GM12878 (cell line): Measurements from ENCODE around the gene DCAF12. TPM values are rescaled to one million over a fixed set of nuclear protein-coding genes. Genes with fewer than 3 reads are reported as not detected.

Experiments used
- ATAC-seq: fragments of 200-7000 bp; cut with Tn5 transposase; 3 replicates; pipeline ENCODE4 v1.9.1; 2020; ENCODE audit warnings: mild to moderate bottlenecking, moderate library complexity
- BruUV-seq: library from RNA; stranded (reverse); fragments of 400-500 nt; replicated peaks from 2 replicates; lab custom pipeline; 2021; lab: Mats Ljungman, UMichigan
- CTCF ChIA-PET: fragments of 300-600 bp; sonication (Branson Sonifier 250); formaldehyde crosslinking; extraction: SDS; loops from one replicate; lab custom pipeline; 2021; ENCODE audit warnings: inconsistent platforms; lab: Yijun Ruan, JAX
- POLR2A ChIA-PET: fragments of 350-600 bp; formaldehyde crosslinking; extraction: SDS; loops from one replicate; lab custom pipeline; 2021; ENCODE audit warnings: inconsistent platforms; lab: Charles Lee
- RAD21 ChIA-PET: fragments of 300-600 bp; sonication (Branson Sonifier 250); formaldehyde crosslinking; loops from one replicate; lab custom pipeline; 2023; ENCODE audit warnings: antibody characterized with exemption; ENCODE audit not compliant: unreplicated experiment; lab: Charles Lee
- SMC1A ChIA-PET: fragments of 300-600 bp; sonication (Branson Sonifier 250); formaldehyde crosslinking; loops from one replicate; lab custom pipeline; 2023; ENCODE audit not compliant: unreplicated experiment, uncharacterized antibody; lab: Charles Lee
- DNase-seq: peaks from one replicate; pipeline ENCODE4 v3.0.0-alpha.2; 2011; ENCODE audit warnings: low read depth, low spot score
- FAIRE-seq: peaks from 3 replicates; lab custom pipeline; 2011; peaks lifted over from hg19 to GRCh38; lab: Jason Lieb, UNC
- H2AFZ ChIP-seq: 2 replicates; pipeline ENCODE4 v1.6.0; 2011; ENCODE audit warnings: low read depth, low read length, control low read depth; ENCODE audit not compliant: control insufficient read depth
- H3K27ac ChIP-seq: 2 replicates; pipeline ENCODE4 v1.5.1; 2011; ENCODE audit warnings: control low read depth; ENCODE audit not compliant: control insufficient read depth, insufficient read depth
- H3K27me3 ChIP-seq, 2 experiments: replicated peaks in 1 of 2; 2 replicates each; pipeline versions ENCODE4 v1.6.0 to v1.6.1; 2011; ENCODE audit warnings: low read length in 1 of 2; ENCODE audit not compliant: control insufficient read depth in 2 of 2, insufficient read depth in 2 of 2
- H3K36me3 ChIP-seq, 2 experiments: 2 replicates each; pipeline ENCODE4 v1.5.1; 2011; ENCODE audit warnings: low read length in 1 of 2; ENCODE audit not compliant: control insufficient read depth in 2 of 2, insufficient read depth in 2 of 2
- H3K4me1 ChIP-seq: 2 replicates; pipeline ENCODE4 v1.6.1; 2011; ENCODE audit warnings: mild to moderate bottlenecking, low read length, moderate library complexity, mixed read lengths; ENCODE audit not compliant: control insufficient read depth, insufficient read depth
- H3K4me2 ChIP-seq: 2 replicates; pipeline ENCODE4 v1.6.0; 2011; ENCODE audit warnings: control low read depth; ENCODE audit not compliant: control insufficient read depth, insufficient read depth
- H3K4me3 ChIP-seq: fragments of 200-600 bp; sonication (generic); 2 replicates; pipeline ENCODE4 v1.5.1; 2016
- H3K79me2 ChIP-seq: 2 replicates; pipeline ENCODE4 v1.6.0; 2011; ENCODE audit warnings: low read length; ENCODE audit not compliant: control insufficient read depth, insufficient read depth
- H3K9ac ChIP-seq: 2 replicates; pipeline ENCODE4 v1.8.0; 2011; ENCODE audit warnings: low read length, control low read depth, mixed read lengths; ENCODE audit not compliant: control insufficient read depth, insufficient read depth
- H3K9me3 ChIP-seq: replicated peaks from 3 replicates; pipeline ENCODE4 v1.5.1; 2011; ENCODE audit warnings: mild to moderate bottlenecking, low read length; ENCODE audit not compliant: control insufficient read depth, insufficient read depth
- H4K20me1 ChIP-seq: 2 replicates; pipeline ENCODE4 v1.6.0; 2011; ENCODE audit not compliant: control insufficient read depth, insufficient read depth
- CREM ChIP-seq: IDR thresholded peaks from 2 replicates; pipeline ENCODE4 v1.6.1; 2014; ENCODE audit warnings: antibody characterized with exemption, low read depth
- EGR1 ChIP-seq, 2 experiments: IDR thresholded peaks; 1 replicate in 1 of 2; 2 replicates in 1 of 2; pipeline ENCODE4 v1.6.1; 2011 to 2012; ENCODE audit warnings: low read depth in 2 of 2, low read length in 2 of 2, borderline replicate concordance in 1 of 2, mild to moderate bottlenecking in 1 of 2, moderate library complexity in 1 of 2
- FOS ChIP-seq: IDR thresholded peaks from 3 replicates; pipeline ENCODE4 v1.6.1; 2011; ENCODE audit warnings: borderline replicate concordance; ENCODE audit not compliant: insufficient read length; ENCODE audit errors: extremely low read depth
- HDGF ChIP-seq: fragments of 450-650 bp; IDR thresholded peaks from 2 replicates; pipeline ENCODE4 v1.6.1; 2016; ENCODE audit warnings: antibody characterized with exemption
- KAT2A ChIP-seq: conservative IDR thresholded peaks from 2 replicates; pipeline ENCODE4 v1.6.1; 2011; ENCODE audit warnings: low read depth, low read length; ENCODE audit not compliant: control insufficient read depth
- NFYA ChIP-seq: IDR thresholded peaks from 2 replicates; pipeline ENCODE4 v1.6.1; 2011; ENCODE audit warnings: low read depth, mild to moderate bottlenecking, low read length, improper control_type of control experiment, borderline replicate concordance
- STAT3 ChIP-seq: IDR thresholded peaks from 2 replicates; pipeline ENCODE4 v1.6.1; 2011; ENCODE audit warnings: low read depth, low read length, improper control_type of control experiment
- TARDBP ChIP-seq: IDR thresholded peaks from 2 replicates; pipeline ENCODE4 v1.6.1; 2016; ENCODE audit warnings: borderline replicate concordance
- WRNIP1 ChIP-seq: IDR thresholded peaks from 2 replicates; pipeline ENCODE4 v1.6.1; 2011; ENCODE audit warnings: low read depth, low read length, improper control_type of control experiment, borderline replicate concordance
- ZBED1 ChIP-seq: IDR thresholded peaks from 2 replicates; pipeline ENCODE4 v1.6.1; 2016; ENCODE audit warnings: borderline replicate concordance
- ZNF274 ChIP-seq: IDR thresholded peaks from one replicate; pipeline ENCODE4 v1.8.0; 2011; ENCODE audit not compliant: insufficient read length, insufficient read depth
- WGBS: methylation state at CpG from one replicate; pipeline ENCODE4 v1.1.6; 2016; ENCODE audit warnings: low lambda C conversion rate; ENCODE audit not compliant: insufficient replicate concordance, insufficient coverage; ENCODE audit errors: missing lambda C conversion rate; 5-methylcytosine and 5-hydroxymethylcytosine counted together
- in situ Hi-C: fragments of 300-500 bp; cut with MboI; formaldehyde crosslinking; loops from 9 replicates; pipeline ENCODE4 v1.14.3; 2018; ENCODE audit warnings: mixed read lengths
- intact Hi-C: fragments of 100-400 bp; cut with micrococcal nuclease; formaldehyde crosslinking; loops from one replicate; pipeline ENCODE4 v1.14.2; 2022; ENCODE audit not compliant: unreplicated experiment
- polyA plus RNA-seq, 11 experiments: library from polyadenylated mRNA; depleted of rRNA in 4 of 11; unstranded in 6 of 11; stranded (reverse) in 5 of 11; fragments of >200 nt; fragmentation: Nextera tagmentation in 4 of 11; fragmentation: Illumina TruSeq in 1 of 11; extraction: Ambion mirVana in 4 of 11; extraction: Trizol in 1 of 11; gene quantifications; 1 replicate in 1 of 11; 2 replicates in 10 of 11; pipeline versions ENCODE4 v1.2.1 to v1.2.3, GENCODE V29; 2011 to 2016; ENCODE audit warnings: inconsistent platforms in 2 of 11, missing spikeins in 2 of 11, low read depth in 1 of 11
- total RNA-seq, 4 experiments: library from RNA; depleted of rRNA in 3 of 4; stranded (reverse); fragments of >200 nt in 3 of 4; fragmentation: Illumina TruSeq in 1 of 4; extraction: Trizol in 1 of 4; gene quantifications; 2 replicates each; pipeline versions ENCODE4 v1.2.1 to v1.2.3, GENCODE V29; 2013 to 2021
- TF ChIP-seq, protein P1 (sequence below): IDR thresholded peaks from 2 replicates; pipeline ENCODE4 v1.6.1; 2011; ENCODE audit warnings: low read depth, mild to moderate bottlenecking, low read length, moderate library complexity, borderline replicate concordance; ENCODE audit errors: extremely low read depth
- TF ChIP-seq, protein P2 (sequence below): fragments of 450-650 bp; IDR thresholded peaks from 2 replicates; pipeline ENCODE4 v1.6.1; 2016; ENCODE audit warnings: mild to moderate bottlenecking
- TF ChIP-seq, protein P3 (sequence below): fragments of 450-650 bp; formaldehyde crosslinking; IDR thresholded peaks from 2 replicates; pipeline ENCODE4 v1.5.0; 2022; ENCODE audit warnings: mild to moderate bottlenecking, missing genetic modification characterization

DCAF12 gene
- total and polyA plus RNA-seq, 10 of the 15 experiments (the other 5 are each of a cell fraction or from before 2014, with no cell fraction given), result 11.7 to 57.6 (median 34.6) TPM

DNA sequence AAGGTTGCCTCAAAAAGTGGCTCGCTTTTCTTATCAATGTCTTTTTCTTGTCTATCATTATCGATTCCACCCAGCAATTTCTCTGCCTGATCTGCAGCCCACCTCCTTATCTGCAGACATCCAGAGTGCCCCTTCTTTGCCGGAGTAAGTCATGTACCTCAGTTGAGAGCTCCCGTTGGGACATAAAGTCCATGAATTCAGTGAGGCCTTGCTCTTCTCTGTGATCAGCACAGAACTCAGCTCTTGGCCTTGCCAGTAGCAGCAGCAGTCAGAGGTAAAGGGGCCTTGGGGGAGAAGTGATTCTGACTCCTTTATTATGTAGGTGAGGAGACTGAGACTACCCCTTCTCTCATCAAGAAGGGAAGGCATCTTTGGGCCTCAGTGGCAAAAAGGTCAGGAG lies 24.9 kb upstream of the DCAF12 start:
- TF ChIP-seq WRNIP1 (no peak), EGR1 (IDR thresholded peaks at IDR 0.05; ENCODE audit: borderline replicate concordance in 1 of 2, low read depth in 2 of 2, low read length in 2 of 2) (no peak), ZBED1 (no peak), ZNF274 (no peak), STAT3 (no peak), CREM (no peak)
- RAD21 ChIA-PET, result no interaction called here
- Histone ChIP-seq H3K4me3 (no peak overlapping the region), H3K79me2 (no peaks in the 10 kb centered on the region), H3K27me3 (no peaks in the 10 kb centered on the region), H3K36me3 (no peaks in the 10 kb centered on the region), H3K9me3 (no peaks in the 10 kb centered on the region), H3K4me2 (no peak overlapping the region), H3K4me1 (no peaks in the 10 kb centered on the region), H3K27ac (no peak overlapping the region), H3K9ac (no peak overlapping the region), H4K20me1 (no peaks in the 10 kb centered on the region), H2AFZ (no peak overlapping the region)
- CTCF ChIA-PET, result no interaction called here
- POLR2A ChIA-PET, result no interaction called here
- in situ Hi-C loops, result loop anchor here (5.0 kb wide), 1 partner anchor 49 kb away; no protein-coding TSS in a partner anchor
- SMC1A ChIA-PET, result interaction anchor here (1.3 kb wide), 1 partner anchor 12 kb away, joined by 3 read pairs; no protein-coding TSS in a partner anchor
- BruUV-seq, result no TSS peak
- intact Hi-C loops, result no loop called here
- FAIRE-seq, result no peak
- WGBS, result 82% methylated on average over 4 of the region's 4 CpGs
- no peak for ATAC-seq
- DNase-seq, result no peak

DNA sequence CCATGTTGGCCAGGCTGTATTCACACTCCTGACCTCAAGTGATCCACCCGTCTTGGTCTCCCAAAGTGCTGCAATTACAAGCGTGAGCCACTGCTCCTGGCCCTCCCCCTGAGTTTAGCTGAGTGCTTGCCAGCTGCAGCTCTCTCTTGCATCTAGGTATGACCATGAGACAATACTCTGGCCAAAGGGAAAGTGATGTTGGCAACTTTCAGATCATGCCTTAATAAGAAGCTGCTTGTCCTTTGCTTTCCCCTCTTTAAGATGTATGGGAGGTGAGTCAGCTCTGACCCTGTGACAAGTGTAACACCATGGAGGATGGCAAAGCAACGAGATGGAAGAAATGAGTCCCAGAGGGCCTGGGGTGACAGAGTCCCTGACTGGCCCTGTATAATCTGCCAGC lies 18.7 kb upstream of the DCAF12 start:
- Histone ChIP-seq H3K9ac (no peak overlapping the region), H3K79me2 (no peaks in the 10 kb centered on the region), H3K36me3 (no peaks in the 10 kb centered on the region), H3K4me2 (no peak overlapping the region), H3K9me3 (no peaks in the 10 kb centered on the region), H4K20me1 (no peaks in the 10 kb centered on the region), H3K4me1 (no peaks in the 10 kb centered on the region), H2AFZ (no peak overlapping the region), H3K4me3 (no peak overlapping the region), H3K27me3 (no peaks in the 10 kb centered on the region), H3K27ac (no peak overlapping the region)
- SMC1A ChIA-PET, result interaction anchor here (1.3 kb wide), 1 partner anchor 33 kb away, joined by 3 read pairs; the partner anchor contains the start of gene UBAP1
- FAIRE-seq (no peak), ATAC-seq (peak; percentile 55), DNase-seq (no peak)
- POLR2A ChIA-PET, result no interaction called here
- RAD21 ChIA-PET, result interaction anchor here (0.8 kb wide), 1 partner anchor 108 kb away, joined by 4 read pairs; no protein-coding TSS in a partner anchor
- no TSS peak for BruUV-seq
- WGBS, result 63% methylated on average over 3 of the region's 3 CpGs
- CTCF ChIA-PET, result no interaction called here
- in situ Hi-C loops (no loop called here), intact Hi-C loops (no loop called here)
- TF ChIP-seq NFYA (no peak), FOS (no peak), HDGF (no peak), KAT2A (no peak), TARDBP (no peak)
- TF ChIP-seq, protein P1, sequence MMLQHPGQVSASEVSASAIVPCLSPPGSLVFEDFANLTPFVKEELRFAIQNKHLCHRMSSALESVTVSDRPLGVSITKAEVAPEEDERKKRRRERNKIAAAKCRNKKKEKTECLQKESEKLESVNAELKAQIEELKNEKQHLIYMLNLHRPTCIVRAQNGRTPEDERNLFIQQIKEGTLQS, result no peak
- TF ChIP-seq, protein P2, sequence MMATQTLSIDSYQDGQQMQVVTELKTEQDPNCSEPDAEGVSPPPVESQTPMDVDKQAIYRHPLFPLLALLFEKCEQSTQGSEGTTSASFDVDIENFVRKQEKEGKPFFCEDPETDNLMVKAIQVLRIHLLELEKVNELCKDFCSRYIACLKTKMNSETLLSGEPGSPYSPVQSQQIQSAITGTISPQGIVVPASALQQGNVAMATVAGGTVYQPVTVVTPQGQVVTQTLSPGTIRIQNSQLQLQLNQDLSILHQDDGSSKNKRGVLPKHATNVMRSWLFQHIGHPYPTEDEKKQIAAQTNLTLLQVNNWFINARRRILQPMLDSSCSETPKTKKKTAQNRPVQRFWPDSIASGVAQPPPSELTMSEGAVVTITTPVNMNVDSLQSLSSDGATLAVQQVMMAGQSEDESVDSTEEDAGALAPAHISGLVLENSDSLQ, result no peak
- TF ChIP-seq, protein P3, sequence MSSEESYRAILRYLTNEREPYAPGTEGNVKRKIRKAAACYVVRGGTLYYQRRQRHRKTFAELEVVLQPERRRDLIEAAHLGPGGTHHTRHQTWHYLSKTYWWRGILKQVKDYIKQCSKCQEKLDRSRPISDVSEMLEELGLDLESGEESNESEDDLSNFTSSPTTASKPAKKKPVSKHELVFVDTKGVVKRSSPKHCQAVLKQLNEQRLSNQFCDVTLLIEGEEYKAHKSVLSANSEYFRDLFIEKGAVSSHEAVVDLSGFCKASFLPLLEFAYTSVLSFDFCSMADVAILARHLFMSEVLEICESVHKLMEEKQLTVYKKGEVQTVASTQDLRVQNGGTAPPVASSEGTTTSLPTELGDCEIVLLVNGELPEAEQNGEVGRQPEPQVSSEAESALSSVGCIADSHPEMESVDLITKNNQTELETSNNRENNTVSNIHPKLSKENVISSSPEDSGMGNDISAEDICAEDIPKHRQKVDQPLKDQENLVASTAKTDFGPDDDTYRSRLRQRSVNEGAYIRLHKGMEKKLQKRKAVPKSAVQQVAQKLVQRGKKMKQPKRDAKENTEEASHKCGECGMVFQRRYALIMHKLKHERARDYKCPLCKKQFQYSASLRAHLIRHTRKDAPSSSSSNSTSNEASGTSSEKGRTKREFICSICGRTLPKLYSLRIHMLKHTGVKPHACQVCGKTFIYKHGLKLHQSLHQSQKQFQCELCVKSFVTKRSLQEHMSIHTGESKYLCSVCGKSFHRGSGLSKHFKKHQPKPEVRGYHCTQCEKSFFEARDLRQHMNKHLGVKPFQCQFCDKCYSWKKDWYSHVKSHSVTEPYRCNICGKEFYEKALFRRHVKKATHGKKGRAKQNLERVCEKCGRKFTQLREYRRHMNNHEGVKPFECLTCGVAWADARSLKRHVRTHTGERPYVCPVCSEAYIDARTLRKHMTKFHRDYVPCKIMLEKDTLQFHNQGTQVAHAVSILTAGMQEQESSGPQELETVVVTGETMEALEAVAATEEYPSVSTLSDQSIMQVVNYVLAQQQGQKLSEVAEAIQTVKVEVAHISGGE, result no peak
